Peyer's patch (tissue), 4 donors: ENCODE measurements around the gene CRYBA1. TPM values are rescaled to one million over a fixed set of nuclear protein-coding genes. Genes with fewer than 3 reads are reported as not detected.
A peak's percentile ranks its signal among the peaks of the same experiment; 100 is the strongest.

Experiments
- DNase-seq, 3 donors: peaks; one replicate each; pipeline ENCODE4 v3.0.0-alpha.2; 2017 to 2019
- H3K27ac ChIP-seq, 4 donors: fragments of 200-600 bp; sonication (generic); one replicate each; pipeline ENCODE4 v1.5.1; 2016 to 2019
- H3K27me3 ChIP-seq, 2 donors: fragments of 200-600 bp; sonication (generic); one replicate each; pipeline ENCODE4 v1.5.1; 2019
- H3K36me3 ChIP-seq, 3 donors: fragments of 200-600 bp; sonication (generic); one replicate each; pipeline ENCODE4 v1.5.1; 2016 to 2019
- H3K4me1 ChIP-seq, 4 donors: fragments of 200-600 bp; sonication (generic); one replicate each; pipeline ENCODE4 v1.5.1; 2016 to 2019
- H3K4me3 ChIP-seq, 4 donors: fragments of 200-600 bp; sonication (generic); 1 replicate in 3 of 4; 2 replicates in 1 of 4; pipeline ENCODE4 v1.5.1; 2016 to 2019; ENCODE audit warnings: mild to moderate bottlenecking in 1 of 4
- H3K9me3 ChIP-seq, 4 donors: fragments of 200-600 bp; sonication (generic); one replicate each; pipeline ENCODE4 v1.5.1; 2016 to 2019; ENCODE audit warnings: mild to moderate bottlenecking in 1 of 4
- POLR2A ChIP-seq, 2 donors: fragments of 450-650 bp; IDR thresholded peaks; one replicate each; pipeline ENCODE4 v1.5.1; 2017; ENCODE audit warnings: antibody characterized with exemption in 2 of 2, mild to moderate bottlenecking in 2 of 2, moderate library complexity in 2 of 2
- total RNA-seq, 4 donors: library from RNA; depleted of rRNA; stranded (reverse); fragments of >200 nt; gene quantifications; one replicate each; pipeline ENCODE4 v1.1.0, GENCODE V29; 2016
- TF ChIP-seq, protein P1 (sequence below), 6 experiments: fragments of 450-650 bp in 4 of 6; fragments of 200-600 bp in 2 of 6; sonication (generic) in 1 of 6; IDR thresholded peaks; one replicate each; pipeline ENCODE4 v1.5.1; 2017 to 2019; ENCODE audit warnings: antibody characterized with exemption in 6 of 6, mild to moderate bottlenecking in 3 of 6, moderate library complexity in 1 of 6

CRYBA1 gene
- total RNA-seq, 4 donors from 2014 or later = not detected

DNA sequence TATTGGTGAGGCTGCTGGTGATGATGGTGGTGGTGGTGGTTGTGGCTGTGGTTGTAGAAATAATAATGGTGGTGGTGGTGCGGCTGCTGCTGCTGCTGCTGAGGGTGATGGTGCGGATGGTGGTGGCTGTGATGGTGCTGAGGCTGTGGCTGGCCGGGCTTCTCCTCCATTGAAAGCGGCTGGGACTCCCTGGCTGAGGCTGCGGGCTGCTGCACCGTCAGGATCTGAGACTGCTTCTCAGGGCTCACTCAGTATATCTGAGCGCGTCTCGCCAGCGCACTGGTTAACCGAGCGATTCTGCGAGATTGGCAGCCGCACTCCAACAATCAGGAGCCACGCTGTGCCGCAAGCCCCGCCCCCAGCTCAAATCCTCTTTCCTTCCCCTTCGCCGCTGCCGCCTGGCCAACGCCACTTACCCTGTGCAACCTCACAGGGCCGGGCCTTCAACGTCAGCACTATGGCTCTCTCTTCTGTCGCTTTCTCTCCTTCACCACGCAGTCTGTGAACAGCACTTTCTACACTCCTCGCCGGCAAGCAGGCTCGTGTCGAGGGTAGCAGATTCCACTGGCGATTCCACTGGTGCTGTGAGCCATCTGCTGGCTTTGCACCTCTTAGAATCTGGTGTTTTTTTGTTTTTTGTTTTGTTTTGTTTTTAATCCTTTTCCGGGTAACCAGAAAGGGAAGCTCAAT lies 47.4 kb downstream of the CRYBA1 start, which contains the start of gene NUFIP2:
NUFIP2 (minus strand) TSS at position 259 of the 690 bp plus-strand sequence; CDS start at position 170, 89 bp downstream.
- Histone ChIP-seq H3K9me3 (no peaks in the 10 kb centered on the region), H3K27ac (peak within 1 kb of the TSS; percentile 94 to 100 (median 99)), H3K4me3 (peak within 1 kb of the TSS; percentile 67 to 98 (median 95)), H3K27me3 (no peaks in the 10 kb centered on the region), H3K4me1 (peaks cover 0 to 26% (median 7%) of the 10 kb centered on the region in 4 donors), H3K36me3 (no peaks in the 10 kb centered on the region)
- DNase-seq = peak; percentile 99 to 100 (median 99)
- peak; percentile 100 for TF ChIP-seq POLR2A (IDR thresholded peaks at IDR 0.05)
- TF ChIP-seq, protein P1, sequence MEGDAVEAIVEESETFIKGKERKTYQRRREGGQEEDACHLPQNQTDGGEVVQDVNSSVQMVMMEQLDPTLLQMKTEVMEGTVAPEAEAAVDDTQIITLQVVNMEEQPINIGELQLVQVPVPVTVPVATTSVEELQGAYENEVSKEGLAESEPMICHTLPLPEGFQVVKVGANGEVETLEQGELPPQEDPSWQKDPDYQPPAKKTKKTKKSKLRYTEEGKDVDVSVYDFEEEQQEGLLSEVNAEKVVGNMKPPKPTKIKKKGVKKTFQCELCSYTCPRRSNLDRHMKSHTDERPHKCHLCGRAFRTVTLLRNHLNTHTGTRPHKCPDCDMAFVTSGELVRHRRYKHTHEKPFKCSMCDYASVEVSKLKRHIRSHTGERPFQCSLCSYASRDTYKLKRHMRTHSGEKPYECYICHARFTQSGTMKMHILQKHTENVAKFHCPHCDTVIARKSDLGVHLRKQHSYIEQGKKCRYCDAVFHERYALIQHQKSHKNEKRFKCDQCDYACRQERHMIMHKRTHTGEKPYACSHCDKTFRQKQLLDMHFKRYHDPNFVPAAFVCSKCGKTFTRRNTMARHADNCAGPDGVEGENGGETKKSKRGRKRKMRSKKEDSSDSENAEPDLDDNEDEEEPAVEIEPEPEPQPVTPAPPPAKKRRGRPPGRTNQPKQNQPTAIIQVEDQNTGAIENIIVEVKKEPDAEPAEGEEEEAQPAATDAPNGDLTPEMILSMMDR (IDR thresholded peaks at IDR 0.05) = no peak

DNA sequence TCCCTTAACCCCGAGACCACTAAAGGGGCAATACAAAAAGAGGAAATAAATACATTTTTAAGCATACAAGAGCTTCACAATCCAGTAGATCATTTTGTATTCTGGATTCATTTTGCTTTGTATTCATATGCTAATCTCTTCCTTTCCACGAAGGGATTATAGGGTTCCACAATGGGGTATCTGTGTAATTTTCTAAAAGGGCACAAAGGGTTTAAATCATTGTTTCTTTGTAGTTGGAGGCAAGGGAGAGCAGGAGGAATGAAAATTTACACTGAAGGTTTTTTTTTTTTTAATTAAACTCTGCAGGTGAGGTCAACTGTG lies 47.9 kb downstream of the CRYBA1 start:
- no peak for DNase-seq
- TF ChIP-seq, protein P1 (IDR thresholded peaks at IDR 0.05) = no peak
- no peak for TF ChIP-seq POLR2A (IDR thresholded peaks at IDR 0.05)
- peak overlapping the region; percentile 94 to 100 (median 99) for H3K27ac ChIP-seq

DNA sequence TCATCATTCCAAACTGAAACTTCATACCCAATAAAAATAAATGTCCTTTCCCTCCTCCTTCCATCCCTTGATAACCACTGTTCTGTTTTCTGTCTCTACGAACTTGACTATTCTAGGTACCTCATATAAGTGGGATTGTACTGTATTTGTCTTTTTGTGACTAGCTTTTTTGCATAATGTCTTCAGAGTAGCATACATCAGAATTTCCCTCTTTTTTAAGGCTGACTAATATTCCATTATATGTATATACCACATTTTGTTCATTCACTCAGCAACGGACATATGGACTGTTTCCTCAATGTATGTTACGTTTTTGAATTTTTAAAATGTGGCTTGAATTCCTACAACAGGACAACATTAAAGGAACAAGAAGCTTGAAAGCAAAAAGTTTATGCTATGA lies 48.8 kb downstream of the CRYBA1 start:
- no peaks in the 10 kb centered on the region for H3K9me3 ChIP-seq
- H3K4me3 ChIP-seq = no peak overlapping the region
- TF ChIP-seq, protein P1 (IDR thresholded peaks at IDR 0.05) = no peak
- no peak for TF ChIP-seq POLR2A (IDR thresholded peaks at IDR 0.05)
- no peak overlapping the region for H3K27ac ChIP-seq
- no peaks in the 10 kb centered on the region for H3K27me3 ChIP-seq
- peaks cover 0 to 12% (median 5%) of the 10 kb centered on the region in 4 donors for H3K4me1 ChIP-seq
- no peaks in the 10 kb centered on the region for H3K36me3 ChIP-seq
- DNase-seq = no peak

More for the DNA sequence above, 47.9 kb downstream of the CRYBA1 start:
- H3K4me3 ChIP-seq = peak overlapping the region; percentile 67 to 98 (median 95)
- no peaks in the 10 kb centered on the region for H3K36me3 ChIP-seq
- H3K27me3 ChIP-seq = no peaks in the 10 kb centered on the region
- H3K9me3 ChIP-seq = no peaks in the 10 kb centered on the region
- H3K4me1 ChIP-seq = peaks cover 0 to 21% (median 7%) of the 10 kb centered on the region in 4 donors

DNA sequence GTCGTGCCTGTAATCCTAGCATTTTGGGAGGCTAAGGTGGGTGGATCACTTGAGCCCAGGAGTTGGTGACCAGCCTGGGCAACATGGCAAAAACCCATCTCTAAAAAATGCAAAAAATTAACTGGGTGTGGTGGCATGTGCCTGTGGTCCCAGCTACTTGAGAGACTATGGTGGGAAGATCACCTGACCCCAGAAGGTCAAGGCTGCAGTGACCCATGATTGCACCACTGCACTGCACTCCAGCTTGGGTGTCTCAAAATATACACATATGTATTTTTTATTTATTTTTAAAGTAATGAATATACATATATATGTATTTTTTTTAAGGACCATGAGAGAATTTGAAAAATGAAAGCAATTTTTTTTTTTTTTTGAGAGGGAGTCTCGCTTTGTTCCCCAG lies 52.4 kb downstream of the CRYBA1 start:
- TF ChIP-seq POLR2A (IDR thresholded peaks at IDR 0.05) = no peak
- TF ChIP-seq, protein P1 (IDR thresholded peaks at IDR 0.05) = no peak
- H3K9me3 ChIP-seq = no peaks in the 10 kb centered on the region
- no peak overlapping the region for H3K4me3 ChIP-seq
- no peaks in the 10 kb centered on the region for H3K27me3 ChIP-seq
- H3K36me3 ChIP-seq = no peaks in the 10 kb centered on the region
- DNase-seq = no peak
- no peaks in the 10 kb centered on the region for H3K4me1 ChIP-seq
- no peak overlapping the region for H3K27ac ChIP-seq

DNA sequence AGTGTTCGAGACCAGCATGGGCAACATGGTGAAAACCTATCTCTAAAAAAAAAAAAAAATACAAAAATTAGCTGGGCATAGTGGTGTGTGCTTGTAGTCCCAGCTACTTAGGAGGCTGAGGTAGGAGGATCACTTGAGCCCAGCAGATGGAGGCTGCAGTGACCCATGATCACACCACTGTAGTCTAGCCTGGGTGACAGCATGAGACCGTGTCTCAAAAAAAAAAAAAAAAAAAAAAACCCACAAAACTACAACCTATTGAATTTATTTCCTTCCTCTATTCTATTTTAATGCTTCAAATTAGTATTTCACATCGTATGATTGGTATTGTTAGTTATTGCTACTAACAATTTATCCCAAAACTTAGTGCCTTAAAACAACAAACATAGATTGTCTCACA lies 56.7 kb downstream of the CRYBA1 start:
- Histone ChIP-seq H3K27ac (no peak overlapping the region), H3K4me3 (no peak overlapping the region), H3K27me3 (no peaks in the 10 kb centered on the region), H3K36me3 (no peaks in the 10 kb centered on the region), H3K9me3 (no peaks in the 10 kb centered on the region), H3K4me1 (no peaks in the 10 kb centered on the region)
- no peak for TF ChIP-seq POLR2A (IDR thresholded peaks at IDR 0.05)
- TF ChIP-seq, protein P1 (IDR thresholded peaks at IDR 0.05) = no peak
- DNase-seq = no peak

Other genes with a start within 250 kb of the CRYBA1 start
- 1 to 10 TPM in 1 of 4 donors, under 1 TPM in 1, not detected in 2; 0.66 to 1.1 TPM for gene SEZ6, start 240.8 kb upstream of the CRYBA1 start, total RNA-seq
- gene PIPOX, start 203.7 kb upstream of the CRYBA1 start, total RNA-seq = 1 to 10 TPM in 3 of 4 donors, not detected in 1; 3.2 to 5.2 (median 4.8) TPM
- 100 to 1,000 TPM; 104 to 359 (median 188) TPM for gene MYO18A, start 66.5 kb upstream of the CRYBA1 start, total RNA-seq
- gene NUFIP2, start 47.3 kb downstream of the CRYBA1 start, total RNA-seq = 10 to 100 TPM; 22.5 to 41.3 (median 32.5) TPM
- 100 to 1,000 TPM in 1 of 4 donors, 10 to 100 TPM in 3; 28.7 to 104 (median 42.8) TPM for gene TAOK1, start 143.5 kb downstream of the CRYBA1 start, total RNA-seq